Right lobe of liver (tissue), 6 donors: ENCODE results near the gene KRT80. TPM values are rescaled to one million over a fixed set of nuclear protein-coding genes. Genes with fewer than 3 reads are reported as not detected.

Source experiments
- ATAC-seq, 4 donors: fragments of 200-7000 bp; cut with Tn5 transposase; one replicate each; pipeline ENCODE4 v1.9.1; 2020; ENCODE audit warnings: mild to moderate bottlenecking in 4 of 4, moderate library complexity in 4 of 4
- DNase-seq, 3 donors: peaks; one replicate each; pipeline ENCODE4 v3.0.0-alpha.2; 2020
- H3K27ac ChIP-seq, 3 donors: fragments of 200-600 bp; one replicate each; pipeline ENCODE4 v1.8.0; 2022
- H3K27me3 ChIP-seq, 2 donors: fragments of 200-600 bp; one replicate each; pipeline ENCODE4 v1.8.0; 2022
- H3K36me3 ChIP-seq, 4 donors: fragments of 200-600 bp; sonication (generic) in 1 of 4; one replicate each; pipeline versions ENCODE4 v1.5.1 to v1.8.0; 2017 to 2022; ENCODE audit warnings: control low read depth in 1 of 4
- H3K4me1 ChIP-seq, 4 donors: fragments of 200-600 bp; sonication (generic) in 1 of 4; one replicate each; pipeline versions ENCODE4 v1.5.1 to v1.8.0; 2017 to 2022; ENCODE audit warnings: control low read depth in 1 of 4
- H3K4me3 ChIP-seq, 3 donors: fragments of 200-600 bp; one replicate each; pipeline ENCODE4 v1.8.0; 2022
- H3K9me3 ChIP-seq, 4 donors: fragments of 200-600 bp; sonication (generic) in 1 of 4; one replicate each; pipeline versions ENCODE4 v1.5.1 to v1.8.0; 2017 to 2022; ENCODE audit warnings: control low read depth in 1 of 4
- CTCF ChIP-seq, 4 donors: fragments of 200-600 bp in 3 of 4; fragments of 450-650 bp in 1 of 4; IDR thresholded peaks; one replicate each; pipeline versions ENCODE4 v1.5.1 to v1.8.0; 2016 to 2022; ENCODE audit warnings: antibody characterized with exemption in 4 of 4, mild to moderate bottlenecking in 2 of 4
- POLR2A ChIP-seq: fragments of 450-650 bp; IDR thresholded peaks from one replicate; pipeline ENCODE4 v1.6.1; 2017; ENCODE audit warnings: antibody characterized with exemption, mild to moderate bottlenecking
- WGBS: methylation state at CpG from one replicate; pipeline ENCODE4 v1.1.6; 2018; ENCODE audit warnings: low coverage, low lambda C conversion rate; ENCODE audit not compliant: insufficient coverage; ENCODE audit errors: missing lambda C conversion rate; 5-methylcytosine and 5-hydroxymethylcytosine counted together
- intact Hi-C, 2 donors: fragments of 100-400 bp; cut with DNase I; formaldehyde crosslinking; loops; one replicate each; pipeline versions ENCODE4 v1.11.2 to v1.14.1; 2022
- total RNA-seq, 6 experiments: library from RNA; depleted of rRNA in 2 of 6; stranded (reverse); fragments of >200 nt in 2 of 6; fragmentation: NEBNext Ultra II Directional in 3 of 6; extraction: Animal tissue kit (Norgen Biotek cat#: 25700) in 3 of 6; gene quantifications; one replicate each; pipeline versions ENCODE4 v1.1.0 to v1.2.4, GENCODE V29; 2016 to 2023
- donor health status: DM: no; HTN: yes; CAD: no.
- donor health status: DM: no; HTN: no; CAD: no.
- donor health status: DM: no; HTN: no; CAD: no.
- donor health status: DM: no; HTN: yes; CAD: no.
- donor health status: DM: no; HTN: yes; CAD: no.

The KRT80 gene
- total RNA-seq, 6 experiments from 2014 or later: 0.09 to 0.51 (median 0.15) TPM

- ATAC-seq (no peak), DNase-seq (peak in 1 of 3 donors; percentile 48)
- no peaks in the 10 kb centered on the region for H3K36me3 ChIP-seq
- H3K9me3 ChIP-seq: no peaks in the 10 kb centered on the region
- H3K27ac ChIP-seq: no peak overlapping the region
- no peaks in the 10 kb centered on the region for H3K4me1 ChIP-seq
- no peaks in the 10 kb centered on the region for H3K27me3 ChIP-seq
- no peak for TF ChIP-seq POLR2A
- no peak for TF ChIP-seq CTCF (IDR thresholded peaks at IDR 0.05)
- no peak overlapping the region for H3K4me3 ChIP-seq
- WGBS: no CpG with 5 or more reads among the region's 8 CpGs
- intact Hi-C loops: no loop called here
Measured at GRCh38 chr12:52146089-52146821, 45.6 kb downstream of the KRT80 start.

- Histone ChIP-seq H3K36me3 (no peaks in the 10 kb centered on the region), H3K27me3 (no peaks in the 10 kb centered on the region), H3K4me1 (no peaks in the 10 kb centered on the region), H3K9me3 (no peaks in the 10 kb centered on the region), H3K27ac (no peak overlapping the region), H3K4me3 (no peak overlapping the region)
- TF ChIP-seq POLR2A (no peak), CTCF (IDR thresholded peaks at IDR 0.05) (no peak)
- ATAC-seq: no peak
- whole genome bisulfite sequencing: 96% methylated on average over 4 of the region's 18 CpGs
- peak in 1 of 3 donors; percentile 45 for DNase-seq
- intact Hi-C loops: no loop called here
Measured at GRCh38 chr12:52145228-52146088, 46.4 kb downstream of the KRT80 start.

GRCh38 chr12:52144512-52145227 lies 47.1 kb downstream of the KRT80 start:
- Histone ChIP-seq H3K36me3 (no peaks in the 10 kb centered on the region), H3K27me3 (no peaks in the 10 kb centered on the region), H3K4me3 (no peak overlapping the region), H3K4me1 (no peaks in the 10 kb centered on the region), H3K9me3 (no peaks in the 10 kb centered on the region), H3K27ac (no peak overlapping the region)
- intact Hi-C loops: no loop called here
- ATAC-seq (no peak), DNase-seq (no peak)
- TF ChIP-seq CTCF (IDR thresholded peaks at IDR 0.05): no peak
- no peak for TF ChIP-seq POLR2A
- 81% methylated on average over 4 of the region's 16 CpGs for WGBS

- ATAC-seq (no peak), DNase-seq (no peak)
- Histone ChIP-seq H3K9me3 (no peaks in the 10 kb centered on the region), H3K36me3 (no peaks in the 10 kb centered on the region), H3K4me3 (no peak overlapping the region), H3K27me3 (no peaks in the 10 kb centered on the region), H3K4me1 (no peaks in the 10 kb centered on the region), H3K27ac (no peak overlapping the region)
- intact Hi-C loops: no loop called here
- TF ChIP-seq CTCF (IDR thresholded peaks at IDR 0.05): no peak
- no peak for TF ChIP-seq POLR2A
- no CpG with 5 or more reads among the region's 5 CpGs for WGBS
Measured at GRCh38 chr12:52142431-52142830, 49.4 kb downstream of the KRT80 start.
